ENCODE data around the gene DOCK2. TPM values are rescaled to one million over a fixed set of nuclear protein-coding genes. Genes with fewer than 3 reads are reported as not detected.

Gene DOCK2
- total and polyA plus RNA-seq, 2 of the 8 experiments (the other 6 are each of a cell fraction or from before 2014, with no cell fraction given) = 3.9 to 5.7 TPM

DNA sequence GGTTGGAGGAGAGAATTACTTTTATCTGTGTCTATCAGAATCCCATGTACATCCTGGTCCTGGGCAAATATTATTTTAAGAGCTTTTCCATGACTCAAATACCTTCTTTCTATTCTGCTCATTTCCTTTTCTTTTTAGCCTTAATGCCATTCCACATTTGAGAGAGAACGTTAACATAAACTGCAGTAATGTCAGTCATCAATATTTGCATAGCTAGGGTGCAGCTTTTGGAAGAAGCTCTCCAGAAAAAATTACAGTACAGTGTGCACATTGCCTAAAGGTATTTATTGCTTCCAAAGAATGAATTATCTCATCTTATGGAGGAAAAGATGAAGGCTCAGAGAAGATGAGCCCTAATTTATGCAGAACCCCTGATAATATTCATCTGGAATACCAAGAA is 284.9 kb downstream of the DOCK2 start (continued):
- TF ChIP-seq, protein P1, sequence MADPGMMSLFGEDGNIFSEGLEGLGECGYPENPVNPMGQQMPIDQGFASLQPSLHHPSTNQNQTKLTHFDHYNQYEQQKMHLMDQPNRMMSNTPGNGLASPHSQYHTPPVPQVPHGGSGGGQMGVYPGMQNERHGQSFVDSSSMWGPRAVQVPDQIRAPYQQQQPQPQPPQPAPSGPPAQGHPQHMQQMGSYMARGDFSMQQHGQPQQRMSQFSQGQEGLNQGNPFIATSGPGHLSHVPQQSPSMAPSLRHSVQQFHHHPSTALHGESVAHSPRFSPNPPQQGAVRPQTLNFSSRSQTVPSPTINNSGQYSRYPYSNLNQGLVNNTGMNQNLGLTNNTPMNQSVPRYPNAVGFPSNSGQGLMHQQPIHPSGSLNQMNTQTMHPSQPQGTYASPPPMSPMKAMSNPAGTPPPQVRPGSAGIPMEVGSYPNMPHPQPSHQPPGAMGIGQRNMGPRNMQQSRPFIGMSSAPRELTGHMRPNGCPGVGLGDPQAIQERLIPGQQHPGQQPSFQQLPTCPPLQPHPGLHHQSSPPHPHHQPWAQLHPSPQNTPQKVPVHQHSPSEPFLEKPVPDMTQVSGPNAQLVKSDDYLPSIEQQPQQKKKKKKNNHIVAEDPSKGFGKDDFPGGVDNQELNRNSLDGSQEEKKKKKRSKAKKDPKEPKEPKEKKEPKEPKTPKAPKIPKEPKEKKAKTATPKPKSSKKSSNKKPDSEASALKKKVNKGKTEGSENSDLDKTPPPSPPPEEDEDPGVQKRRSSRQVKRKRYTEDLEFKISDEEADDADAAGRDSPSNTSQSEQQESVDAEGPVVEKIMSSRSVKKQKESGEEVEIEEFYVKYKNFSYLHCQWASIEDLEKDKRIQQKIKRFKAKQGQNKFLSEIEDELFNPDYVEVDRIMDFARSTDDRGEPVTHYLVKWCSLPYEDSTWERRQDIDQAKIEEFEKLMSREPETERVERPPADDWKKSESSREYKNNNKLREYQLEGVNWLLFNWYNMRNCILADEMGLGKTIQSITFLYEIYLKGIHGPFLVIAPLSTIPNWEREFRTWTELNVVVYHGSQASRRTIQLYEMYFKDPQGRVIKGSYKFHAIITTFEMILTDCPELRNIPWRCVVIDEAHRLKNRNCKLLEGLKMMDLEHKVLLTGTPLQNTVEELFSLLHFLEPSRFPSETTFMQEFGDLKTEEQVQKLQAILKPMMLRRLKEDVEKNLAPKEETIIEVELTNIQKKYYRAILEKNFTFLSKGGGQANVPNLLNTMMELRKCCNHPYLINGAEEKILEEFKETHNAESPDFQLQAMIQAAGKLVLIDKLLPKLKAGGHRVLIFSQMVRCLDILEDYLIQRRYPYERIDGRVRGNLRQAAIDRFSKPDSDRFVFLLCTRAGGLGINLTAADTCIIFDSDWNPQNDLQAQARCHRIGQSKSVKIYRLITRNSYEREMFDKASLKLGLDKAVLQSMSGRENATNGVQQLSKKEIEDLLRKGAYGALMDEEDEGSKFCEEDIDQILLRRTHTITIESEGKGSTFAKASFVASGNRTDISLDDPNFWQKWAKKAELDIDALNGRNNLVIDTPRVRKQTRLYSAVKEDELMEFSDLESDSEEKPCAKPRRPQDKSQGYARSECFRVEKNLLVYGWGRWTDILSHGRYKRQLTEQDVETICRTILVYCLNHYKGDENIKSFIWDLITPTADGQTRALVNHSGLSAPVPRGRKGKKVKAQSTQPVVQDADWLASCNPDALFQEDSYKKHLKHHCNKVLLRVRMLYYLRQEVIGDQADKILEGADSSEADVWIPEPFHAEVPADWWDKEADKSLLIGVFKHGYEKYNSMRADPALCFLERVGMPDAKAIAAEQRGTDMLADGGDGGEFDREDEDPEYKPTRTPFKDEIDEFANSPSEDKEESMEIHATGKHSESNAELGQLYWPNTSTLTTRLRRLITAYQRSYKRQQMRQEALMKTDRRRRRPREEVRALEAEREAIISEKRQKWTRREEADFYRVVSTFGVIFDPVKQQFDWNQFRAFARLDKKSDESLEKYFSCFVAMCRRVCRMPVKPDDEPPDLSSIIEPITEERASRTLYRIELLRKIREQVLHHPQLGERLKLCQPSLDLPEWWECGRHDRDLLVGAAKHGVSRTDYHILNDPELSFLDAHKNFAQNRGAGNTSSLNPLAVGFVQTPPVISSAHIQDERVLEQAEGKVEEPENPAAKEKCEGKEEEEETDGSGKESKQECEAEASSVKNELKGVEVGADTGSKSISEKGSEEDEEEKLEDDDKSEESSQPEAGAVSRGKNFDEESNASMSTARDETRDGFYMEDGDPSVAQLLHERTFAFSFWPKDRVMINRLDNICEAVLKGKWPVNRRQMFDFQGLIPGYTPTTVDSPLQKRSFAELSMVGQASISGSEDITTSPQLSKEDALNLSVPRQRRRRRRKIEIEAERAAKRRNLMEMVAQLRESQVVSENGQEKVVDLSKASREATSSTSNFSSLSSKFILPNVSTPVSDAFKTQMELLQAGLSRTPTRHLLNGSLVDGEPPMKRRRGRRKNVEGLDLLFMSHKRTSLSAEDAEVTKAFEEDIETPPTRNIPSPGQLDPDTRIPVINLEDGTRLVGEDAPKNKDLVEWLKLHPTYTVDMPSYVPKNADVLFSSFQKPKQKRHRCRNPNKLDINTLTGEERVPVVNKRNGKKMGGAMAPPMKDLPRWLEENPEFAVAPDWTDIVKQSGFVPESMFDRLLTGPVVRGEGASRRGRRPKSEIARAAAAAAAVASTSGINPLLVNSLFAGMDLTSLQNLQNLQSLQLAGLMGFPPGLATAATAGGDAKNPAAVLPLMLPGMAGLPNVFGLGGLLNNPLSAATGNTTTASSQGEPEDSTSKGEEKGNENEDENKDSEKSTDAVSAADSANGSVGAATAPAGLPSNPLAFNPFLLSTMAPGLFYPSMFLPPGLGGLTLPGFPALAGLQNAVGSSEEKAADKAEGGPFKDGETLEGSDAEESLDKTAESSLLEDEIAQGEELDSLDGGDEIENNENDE (IDR thresholded peaks at IDR 0.05; ENCODE audit: insufficient replicate concordance, low read length) = no peak
- TF ChIP-seq, protein P2, sequence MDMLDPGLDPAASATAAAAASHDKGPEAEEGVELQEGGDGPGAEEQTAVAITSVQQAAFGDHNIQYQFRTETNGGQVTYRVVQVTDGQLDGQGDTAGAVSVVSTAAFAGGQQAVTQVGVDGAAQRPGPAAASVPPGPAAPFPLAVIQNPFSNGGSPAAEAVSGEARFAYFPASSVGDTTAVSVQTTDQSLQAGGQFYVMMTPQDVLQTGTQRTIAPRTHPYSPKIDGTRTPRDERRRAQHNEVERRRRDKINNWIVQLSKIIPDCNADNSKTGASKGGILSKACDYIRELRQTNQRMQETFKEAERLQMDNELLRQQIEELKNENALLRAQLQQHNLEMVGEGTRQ (IDR thresholded peaks at IDR 0.05; ENCODE audit: low read length) = no peak
- no peak for TF ChIP-seq PHF8 (conservative IDR thresholded peaks at IDR 0.05; ENCODE audit: low read depth, low read length)
